GM03348 (cell line): ENCODE measurements around the gene ZNF786.
A peak's percentile ranks its signal among the peaks of the same experiment; 100 is the strongest.
"Not testable (repeated sequence)": the region's sequence is repeated elsewhere in the genome, so short reads cannot be mapped to it uniquely, and the experiment has no call there.

Source experiments
- DNase-seq: peaks from one replicate; pipeline ENCODE4 v3.0.0; 2012; ENCODE audit warnings: low spot score

The ZNF786 gene

GRCh38 chr7:149090397-149091195 lies at the start of gene ZNF786:
Gene ZNF786 (minus strand): TSS chr7:149090718. CDS start chr7:149090640, 78 bp downstream.
- peak; percentile 97 for DNase-seq

GRCh38 chr7:149136118-149136517 lies 45.6 kb upstream of the ZNF786 start:
- DNase-seq: no peak

- DNase-seq: no peak
Measured at GRCh38 chr7:149133028-149133710, 42.7 kb upstream of the ZNF786 start.

- no peak for DNase-seq
Measured at GRCh38 chr7:149130572-149131198, 40.2 kb upstream of the ZNF786 start.

GRCh38 chr7:149126662-149127266 lies 36.2 kb upstream of the ZNF786 start:
- peak; percentile 74 for DNase-seq

- DNase-seq: peak; percentile 98
Measured at GRCh38 chr7:149125863-149126661, 35.5 kb upstream of the ZNF786 start, which contains the start of gene ZNF425. Gene ZNF425 (minus strand): TSS chr7:149126324. CDS start chr7:149126213, 111 bp downstream.

GRCh38 chr7:149125189-149125862 lies 34.8 kb upstream of the ZNF786 start:
- DNase-seq: no peak

GRCh38 chr7:149109969-149110368 lies 19.5 kb upstream of the ZNF786 start:
- DNase-seq: no peak

- DNase-seq: no peak
Measured at GRCh38 chr7:149104749-149105148, 14.2 kb upstream of the ZNF786 start.

- no peak for DNase-seq
Measured at GRCh38 chr7:149104214-149104613, 13.7 kb upstream of the ZNF786 start.

GRCh38 chr7:149103424-149103823 lies 12.9 kb upstream of the ZNF786 start:
- DNase-seq: no peak

GRCh38 chr7:149102666-149103065 lies 12.1 kb upstream of the ZNF786 start:
- DNase-seq: no peak

- no peak for DNase-seq
Measured at GRCh38 chr7:149100821-149101220, 10.3 kb upstream of the ZNF786 start.

- DNase-seq: no peak
Measured at GRCh38 chr7:149099058-149099457, 8.5 kb upstream of the ZNF786 start.

- peak; percentile 14 for DNase-seq
Measured at GRCh38 chr7:149097088-149097487, 6.6 kb upstream of the ZNF786 start.

- no peak for DNase-seq
Measured at GRCh38 chr7:149093228-149093627, 2.7 kb upstream of the ZNF786 start.

GRCh38 chr7:149092244-149092643 lies 1.7 kb upstream of the ZNF786 start:
- DNase-seq: not testable (repeated sequence)

GRCh38 chr7:149087376-149087775 lies 3.1 kb downstream of the ZNF786 start:
- DNase-seq: no peak

GRCh38 chr7:149085866-149086265 lies 4.7 kb downstream of the ZNF786 start:
- no peak for DNase-seq

GRCh38 chr7:149084407-149084806 lies 6.1 kb downstream of the ZNF786 start:
- DNase-seq: no peak

GRCh38 chr7:149081914-149082313 lies 8.6 kb downstream of the ZNF786 start:
- DNase-seq: no peak
